Measurements from ENCODE around the gene LOXL1. TPM values are rescaled to one million over a fixed set of nuclear protein-coding genes. Genes with fewer than 3 reads are reported as not detected.

The LOXL1 gene
- total RNA-seq, 4 donors from 2014 or later: 1.8 to 8.3 (median 5.4) TPM

GRCh38 chr15:73922186-73923151 lies 3.8 kb upstream of the LOXL1 start:
- Histone ChIP-seq H3K4me1 (peaks cover 0 to 53% (median 6%) of the 10 kb centered on the region in 4 donors), H3K27ac (peak overlapping the region in 3 of 4 donors; percentile 57 to 81 (median 77)), H3K4me3 (no peak overlapping the region), H3K27me3 (no peaks in the 10 kb centered on the region), H3K9me3 (peaks cover 0 to 3% (median 0%) of the 10 kb centered on the region in 4 donors), H3K36me3 (no peaks in the 10 kb centered on the region)
- TF ChIP-seq POLR2A (IDR thresholded peaks at IDR 0.05): no peak
- DNase-seq: peak in 1 of 3 donors; percentile 41

GRCh38 chr15:73923156-73923487 lies 3.1 kb upstream of the LOXL1 start:
- Histone ChIP-seq H3K9me3 (peaks cover 0 to 3% (median 0%) of the 10 kb centered on the region in 4 donors), H3K4me3 (no peak overlapping the region), H3K4me1 (peaks cover 0 to 58% (median 9%) of the 10 kb centered on the region in 4 donors), H3K36me3 (no peaks in the 10 kb centered on the region), H3K27me3 (no peaks in the 10 kb centered on the region), H3K27ac (peak overlapping the region in 3 of 4 donors; percentile 57 to 81 (median 77))
- no peak for TF ChIP-seq CTCF (IDR thresholded peaks at IDR 0.05)
- TF ChIP-seq POLR2A (IDR thresholded peaks at IDR 0.05): no peak
- no peak for DNase-seq

- H3K4me1 ChIP-seq: peaks cover 0 to 60% (median 10%) of the 10 kb centered on the region in 4 donors
- no peak for TF ChIP-seq POLR2A (IDR thresholded peaks at IDR 0.05)
- TF ChIP-seq CTCF (IDR thresholded peaks at IDR 0.05): no peak
- no peaks in the 10 kb centered on the region for H3K36me3 ChIP-seq
- H3K9me3 ChIP-seq: peaks cover 0 to 3% (median 0%) of the 10 kb centered on the region in 4 donors
- peak in 1 of 3 donors; percentile 40 for DNase-seq
- H3K27me3 ChIP-seq: no peaks in the 10 kb centered on the region
- H3K4me3 ChIP-seq: no peak overlapping the region
- H3K27ac ChIP-seq: peak overlapping the region; percentile 32 to 81 (median 67)
These were observed 2.6 kb upstream of the LOXL1 start for GRCh38 chr15:73923488-73924164.

GRCh38 chr15:73924171-73924921 lies 1.9 kb upstream of the LOXL1 start:
- no peaks in the 10 kb centered on the region for H3K36me3 ChIP-seq
- peak in 1 of 3 donors; percentile 46 for DNase-seq
- peaks cover 0 to 3% (median 0%) of the 10 kb centered on the region in 4 donors for H3K9me3 ChIP-seq
- H3K4me1 ChIP-seq: peaks cover 0 to 63% (median 10%) of the 10 kb centered on the region in 4 donors
- no peak overlapping the region for H3K4me3 ChIP-seq
- H3K27ac ChIP-seq: peak overlapping the region; percentile 32 to 81 (median 67)
- TF ChIP-seq POLR2A (IDR thresholded peaks at IDR 0.05): no peak
- TF ChIP-seq CTCF (IDR thresholded peaks at IDR 0.05): no peak
- H3K27me3 ChIP-seq: no peaks in the 10 kb centered on the region

- Histone ChIP-seq H3K27ac (peak overlapping the region; percentile 57 to 82 (median 72)), H3K27me3 (no peaks in the 10 kb centered on the region), H3K4me1 (peaks cover 0 to 74% (median 10%) of the 10 kb centered on the region in 4 donors), H3K9me3 (peaks cover 0 to 3% (median 0%) of the 10 kb centered on the region in 4 donors), H3K4me3 (peak overlapping the region in 2 of 4 donors; percentile 69 to 78), H3K36me3 (no peaks in the 10 kb centered on the region)
- no peak for DNase-seq
- TF ChIP-seq POLR2A (IDR thresholded peaks at IDR 0.05): no peak
- TF ChIP-seq CTCF (IDR thresholded peaks at IDR 0.05): no peak
These were observed 429 bp upstream of the LOXL1 start for GRCh38 chr15:73925848-73926218.

Data from Peyer's patch (tissue), 4 donors.